ENCODE results near the gene CYP4F3.

DNA sequence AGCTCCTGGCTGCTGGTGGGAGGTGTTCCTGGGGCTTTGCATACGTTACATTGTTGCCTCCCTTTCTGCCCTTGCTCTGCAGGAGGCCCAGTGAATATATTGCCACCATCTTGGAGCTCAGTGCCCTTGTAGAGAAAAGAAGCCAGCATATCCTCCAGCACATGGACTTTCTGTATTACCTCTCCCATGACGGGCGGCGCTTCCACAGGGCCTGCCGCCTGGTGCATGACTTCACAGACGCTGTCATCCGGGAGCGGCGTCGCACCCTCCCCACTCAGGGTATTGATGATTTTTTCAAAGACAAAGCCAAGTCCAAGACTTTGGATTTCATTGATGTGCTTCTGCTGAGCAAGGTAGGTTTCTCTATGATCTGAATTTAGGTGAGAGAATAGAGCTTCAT is 42.7 kb downstream of the CYP4F3 start:
- TF ChIP-seq EZH2 (IDR thresholded peaks at IDR 0.05) (no peak), POLR2AphosphoS5 (IDR thresholded peaks at IDR 0.05; ENCODE audit: borderline replicate concordance, low read depth, low read length) (no peak)

Measured in SK-N-MC (cell line).